ENCODE data around the gene RALGAPA1. TPM values are rescaled to one million over a fixed set of nuclear protein-coding genes. Genes with fewer than 3 reads are reported as not detected.

Gene RALGAPA1
- total RNA-seq, 1 experiment from 2014 or later = 30.0 TPM

DNA sequence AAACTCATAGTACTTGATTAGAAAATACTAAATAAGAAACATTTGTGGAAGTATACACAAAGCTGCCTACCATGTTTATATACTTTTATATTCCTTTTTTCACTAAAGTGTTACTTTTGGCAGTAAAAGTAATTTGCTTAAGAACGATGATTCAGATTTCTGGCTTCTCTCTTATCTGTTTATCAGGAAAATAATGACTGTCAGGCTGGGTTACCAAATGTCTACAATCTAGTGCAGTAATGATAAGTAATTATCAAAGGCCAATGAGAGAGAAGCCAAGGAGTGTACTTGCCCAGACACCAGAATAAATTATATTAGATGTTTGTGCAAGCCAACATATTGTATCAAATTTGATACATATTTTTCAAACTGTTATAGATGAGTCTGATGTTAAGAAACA is 113.4 kb downstream of the RALGAPA1 start:
- Histone ChIP-seq H3K4me1 (replicated peaks; ENCODE audit: insufficient read depth) (no peaks in the 10 kb centered on the region), H2AFZ (no peak overlapping the region), H3K4me2 (no peak overlapping the region), H3K9me2 (ENCODE audit: insufficient read depth) (no peaks in the 10 kb centered on the region), H3K36me3 (ENCODE audit: low read depth) (no peaks in the 10 kb centered on the region), H3K4me3 (no peak overlapping the region), H3K79me2 (ENCODE audit: low read depth) (no peaks in the 10 kb centered on the region), H3K9me3 (ENCODE audit: insufficient read depth, low read depth) (no peaks in the 10 kb centered on the region), H4K20me1 (ENCODE audit: insufficient read depth) (no peaks in the 10 kb centered on the region), H3F3A (ENCODE audit: insufficient read depth, low read depth) (no peaks in the 10 kb centered on the region), H3K27me3 (ENCODE audit: insufficient read depth, low read depth) (no peaks in the 10 kb centered on the region), H3K27ac (no peak overlapping the region)
- no peak for DNase-seq
- ChIA-PET POLR2A (ENCODE audit: unreplicated experiment) (no interaction called here), CTCF (interaction anchor here (0.6 kb wide), 1 partner anchor 30 kb away, joined by 5 read pairs; no protein-coding TSS in a partner anchor)
- intact Hi-C loops (cut with micrococcal nuclease; ENCODE audit: unreplicated experiment) = no loop called here
- TF ChIP-seq EZH2 (IDR thresholded peaks at IDR 0.05; ENCODE audit: low read depth) = no peak
- TF ChIP-seq CTCF (conservative IDR thresholded peaks at IDR 0.05) = no peak
- BruUV-seq (replicated peaks) = no TSS peak

GRCh38 chr14:35695072-35695471 is 114.0 kb downstream of the RALGAPA1 start:
- H2AFZ ChIP-seq = no peak overlapping the region
- TF ChIP-seq CTCF (conservative IDR thresholded peaks at IDR 0.05) (no peak), EZH2 (IDR thresholded peaks at IDR 0.05; ENCODE audit: low read depth) (no peak)
- H3K4me1 ChIP-seq (replicated peaks; ENCODE audit: insufficient read depth) = no peaks in the 10 kb centered on the region
- no peaks in the 10 kb centered on the region for H3K79me2 ChIP-seq (ENCODE audit: low read depth)
- H3K9me3 ChIP-seq (ENCODE audit: insufficient read depth, low read depth) = no peaks in the 10 kb centered on the region
- no peaks in the 10 kb centered on the region for H3K9me2 ChIP-seq (ENCODE audit: insufficient read depth)
- no peak overlapping the region for H3K27ac ChIP-seq
- BruUV-seq (replicated peaks) = no TSS peak
- H3F3A ChIP-seq (ENCODE audit: insufficient read depth, low read depth) = no peaks in the 10 kb centered on the region
- ChIA-PET CTCF (interaction anchor here (0.6 kb wide), 1 partner anchor 29 kb away, joined by 5 read pairs; no protein-coding TSS in a partner anchor), POLR2A (ENCODE audit: unreplicated experiment) (no interaction called here)
- no peaks in the 10 kb centered on the region for H4K20me1 ChIP-seq (ENCODE audit: insufficient read depth)
- DNase-seq = no peak
- intact Hi-C loops (cut with micrococcal nuclease; ENCODE audit: unreplicated experiment) = no loop called here
- H3K36me3 ChIP-seq (ENCODE audit: low read depth) = no peaks in the 10 kb centered on the region
- no peak overlapping the region for H3K4me2 ChIP-seq
- no peak overlapping the region for H3K4me3 ChIP-seq
- H3K27me3 ChIP-seq (ENCODE audit: insufficient read depth, low read depth) = no peaks in the 10 kb centered on the region

DNA sequence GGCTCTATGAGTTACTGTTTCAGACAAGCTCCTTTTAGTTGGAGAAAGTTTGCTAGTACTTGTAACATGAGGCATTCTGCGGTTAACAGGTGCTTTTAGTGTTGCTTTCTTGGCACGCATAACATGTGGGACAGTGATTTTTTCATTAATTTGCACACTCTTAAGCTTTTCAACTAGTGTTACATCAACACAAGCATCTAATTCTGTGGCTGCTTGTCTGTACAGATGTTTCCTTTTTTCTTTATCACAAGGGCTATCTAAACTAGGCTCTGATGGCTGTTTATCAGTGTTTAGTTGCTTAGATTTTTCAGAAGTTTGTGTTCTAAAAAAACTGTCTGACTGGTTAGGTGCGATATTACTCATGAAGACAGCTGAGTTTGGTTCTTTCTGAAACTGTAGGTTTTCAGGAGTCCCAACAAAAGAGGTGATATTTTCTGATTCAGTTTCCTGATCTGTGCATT is 120.1 kb downstream of the RALGAPA1 start:
- TF ChIP-seq EZH2 (IDR thresholded peaks at IDR 0.05; ENCODE audit: low read depth) (no peak), CTCF (conservative IDR thresholded peaks at IDR 0.05) (no peak)
- no peak for DNase-seq
- Histone ChIP-seq H4K20me1 (ENCODE audit: insufficient read depth) (no peaks in the 10 kb centered on the region), H3K4me3 (no peak overlapping the region), H3K36me3 (ENCODE audit: low read depth) (no peaks in the 10 kb centered on the region), H2AFZ (no peak overlapping the region), H3K27me3 (ENCODE audit: insufficient read depth, low read depth) (no peaks in the 10 kb centered on the region), H3K4me2 (no peak overlapping the region), H3K79me2 (ENCODE audit: low read depth) (no peaks in the 10 kb centered on the region), H3K9me2 (ENCODE audit: insufficient read depth) (no peaks in the 10 kb centered on the region), H3K27ac (no peak overlapping the region), H3K4me1 (replicated peaks; ENCODE audit: insufficient read depth) (no peaks in the 10 kb centered on the region), H3K9me3 (ENCODE audit: insufficient read depth, low read depth) (no peaks in the 10 kb centered on the region), H3F3A (ENCODE audit: insufficient read depth, low read depth) (no peaks in the 10 kb centered on the region; the same call in 1 of the 2 replicates)
- ChIA-PET POLR2A (ENCODE audit: unreplicated experiment) (no interaction called here), CTCF (interaction anchor here (0.6 kb wide), 1 partner anchor 709 kb away, joined by 3 read pairs; no protein-coding TSS in a partner anchor)
- BruUV-seq (replicated peaks) = no TSS peak
- intact Hi-C loops (cut with micrococcal nuclease; ENCODE audit: unreplicated experiment) = loop anchor here (10.0 kb wide), 2 partner anchors 264 to 464 kb away; no protein-coding TSS in a partner anchor

All from PC-9 (cell line).